RWPE2 (cell line): ENCODE measurements around the gene KICS2.

ENCODE experiments used
- ATAC-seq: fragments of 200-7000 bp; cut with Tn5 transposase; 3 replicates; pipeline ENCODE4 v1.9.1; 2021; ENCODE audit warnings: low read depth
- DNase-seq: peaks from one replicate; pipeline ENCODE4 v3.0.0-alpha.2; 2020; ENCODE audit warnings: low spot score
- H3K27ac ChIP-seq: fragments of 450-650 bp; 2 replicates; pipeline ENCODE4 v1.5.1; 2017; ENCODE audit warnings: mild to moderate bottlenecking; ENCODE audit not compliant: poor library complexity, severe bottlenecking
- H3K27me3 ChIP-seq: fragments of 250-450 bp; sonication (Bioruptor Pico); 2 replicates; pipeline ENCODE4 v1.5.1; 2021; ENCODE audit warnings: mild to moderate bottlenecking, moderate library complexity; ENCODE audit not compliant: insufficient read depth, poor library complexity, severe bottlenecking
- H3K36me3 ChIP-seq: fragments of 250-450 bp; sonication (Bioruptor Pico); 2 replicates; pipeline ENCODE4 v1.5.1; 2020; ENCODE audit warnings: low read depth, mild to moderate bottlenecking, moderate library complexity
- H3K4me1 ChIP-seq: fragments of 250-450 bp; sonication (Bioruptor Pico); 2 replicates; pipeline ENCODE4 v1.5.1; 2021; ENCODE audit warnings: mild to moderate bottlenecking, moderate library complexity; ENCODE audit not compliant: insufficient read depth, poor library complexity, severe bottlenecking
- H3K4me3 ChIP-seq: fragments of 250-450 bp; sonication (Bioruptor Pico); 2 replicates; pipeline ENCODE4 v1.5.1; 2021; ENCODE audit warnings: mild to moderate bottlenecking, moderate library complexity; ENCODE audit not compliant: severe bottlenecking
- H3K9me3 ChIP-seq: fragments of 250-450 bp; sonication (Bioruptor Pico); 2 replicates; pipeline ENCODE4 v1.5.1; 2021; ENCODE audit warnings: mild to moderate bottlenecking, moderate library complexity; ENCODE audit not compliant: severe bottlenecking
- CTCF ChIP-seq: fragments of 450-650 bp; IDR thresholded peaks from one replicate; pipeline ENCODE4 v1.5.1; 2017; ENCODE audit warnings: mild to moderate bottlenecking, moderate library complexity; ENCODE audit not compliant: poor library complexity, severe bottlenecking

The KICS2 gene

GRCh38 chr12:64173456-64173855, 48.6 kb downstream of the KICS2 start:
- H3K36me3 ChIP-seq: no peaks in the 10 kb centered on the region
- peak overlapping the region; percentile 71 for H3K27ac ChIP-seq
- no peak for TF ChIP-seq CTCF
- ATAC-seq: no peak
- no peak for DNase-seq
- peaks cover 31% of the 10 kb centered on the region for H3K4me1 ChIP-seq
- H3K9me3 ChIP-seq: no peaks in the 10 kb centered on the region
- H3K4me3 ChIP-seq: no peak overlapping the region
- H3K27me3 ChIP-seq: no peaks in the 10 kb centered on the region
